A673 (cell line): ENCODE data around the gene MEOX2. TPM values are rescaled to one million over a fixed set of nuclear protein-coding genes. Genes with fewer than 3 reads are reported as not detected.

Experiments used
- Bru-seq: library from RNA; stranded (reverse); fragments of 400-500 nt; gene quantifications from one replicate; lab custom pipeline; 2021; lab: Mats Ljungman, UMichigan
- BruChase-seq, 2 experiments: library from RNA; stranded (reverse); fragments of 400-500 nt; gene quantifications; one replicate each; lab custom pipeline; 2021; lab: Mats Ljungman, UMichigan
- BruUV-seq: library from RNA; stranded (reverse); fragments of 400-500 nt; replicated peaks from 2 replicates; lab custom pipeline; 2021; lab: Mats Ljungman, UMichigan
- CTCF ChIA-PET: fragments of 300-600 bp; sonication (Branson Sonifier 250); formaldehyde crosslinking; loops from one replicate; lab custom pipeline; 2022; ENCODE audit warnings: antibody characterized with exemption; lab: Charles Lee
- POLR2A ChIA-PET: fragments of 300-600 bp; sonication (Branson Sonifier 250); formaldehyde crosslinking; loops from one replicate; lab custom pipeline; 2022; ENCODE audit warnings: antibody characterized with exemption; ENCODE audit not compliant: low non-redundant PET; lab: Charles Lee
- DNase-seq: peaks from one replicate; pipeline ENCODE4 v3.0.0-alpha.2; 2015; ENCODE audit warnings: low spot score
- H3K27ac ChIP-seq: fragments of 200-600 bp; sonication (generic); 2 replicates; pipeline ENCODE4 v1.5.1; 2016; ENCODE audit warnings: mixed run types, low read depth, mild to moderate bottlenecking, mixed read lengths, antibody characterized with exemption, low read length; ENCODE audit not compliant: poor library complexity, severe bottlenecking
- H3K27me3 ChIP-seq: fragments of 200-600 bp; sonication (generic); replicated peaks from 2 replicates; pipeline ENCODE4 v1.6.1; 2017; ENCODE audit warnings: mixed run types, low read depth, mild to moderate bottlenecking, mixed read lengths, antibody characterized with exemption, low read length; ENCODE audit not compliant: insufficient read depth, poor library complexity
- H3K36me3 ChIP-seq: fragments of 200-600 bp; sonication (generic); 2 replicates; pipeline ENCODE4 v1.6.1; 2016; ENCODE audit warnings: mixed run types, mild to moderate bottlenecking, mixed read lengths, antibody characterized with exemption, low read length; ENCODE audit not compliant: insufficient read depth, poor library complexity, severe bottlenecking
- H3K4me1 ChIP-seq: fragments of 200-600 bp; sonication (generic); 2 replicates; pipeline ENCODE4 v1.6.1; 2017; ENCODE audit warnings: mixed run types, mild to moderate bottlenecking, mixed read lengths, antibody characterized with exemption, low read length; ENCODE audit not compliant: insufficient read depth, poor library complexity, severe bottlenecking
- H3K4me3 ChIP-seq: fragments of 200-600 bp; sonication (generic); 2 replicates; pipeline ENCODE4 v1.5.1; 2016; ENCODE audit warnings: low read depth, mixed run types, mild to moderate bottlenecking, mixed read lengths, low read length; ENCODE audit not compliant: poor library complexity, severe bottlenecking
- H3K9me3 ChIP-seq: fragments of 200-600 bp; sonication (generic); 2 replicates; pipeline ENCODE4 v1.6.1; 2016; ENCODE audit warnings: mixed run types, low read depth, mild to moderate bottlenecking, mixed read lengths, antibody characterized with exemption, low read length; ENCODE audit not compliant: poor library complexity, severe bottlenecking
- EZH2 ChIP-seq: fragments of 200-600 bp; sonication (generic); IDR thresholded peaks from 2 replicates; pipeline ENCODE4 v1.6.1; 2017; ENCODE audit warnings: borderline replicate concordance, low read depth, mild to moderate bottlenecking, mixed read lengths, antibody characterized with exemption, low read length; ENCODE audit not compliant: poor library complexity, severe bottlenecking
- intact Hi-C: fragments of 100-400 bp; cut with micrococcal nuclease; formaldehyde crosslinking; loops from one replicate; pipeline ENCODE4 v1.10.0; 2022; ENCODE audit not compliant: unreplicated experiment
- long read RNA-seq: library from polyadenylated mRNA; stranded (forward); transcript quantifications from one replicate; pipeline ENCODE4 v2.0.0, GENCODE V29; 2022
- total RNA-seq: library from RNA; stranded (reverse); gene quantifications from 2 replicates; pipeline ENCODE4 v1.2.3, GENCODE V29; 2021
- TF ChIP-seq, protein P1 (sequence below): fragments of 300-800, 200-600 bp; sonication (generic); conservative IDR thresholded peaks from 2 replicates; pipeline ENCODE4 v1.5.1; 2017; ENCODE audit warnings: low read depth, mild to moderate bottlenecking, antibody characterized with exemption, low read length, moderate library complexity, mixed read lengths

MEOX2 gene
- total RNA-seq (not detected in 2 replicates), Bru-seq, nascent RNA (percentile 4 among the genes with signal in this experiment), BruChase-seq, experiment 1, labeled RNA remaining after a 2-hour chase (percentile 1 among the genes with signal in this experiment), BruChase-seq, experiment 2, labeled RNA remaining after a 6-hour chase (not detected)
- long read RNA-seq = 0 reads

DNA sequence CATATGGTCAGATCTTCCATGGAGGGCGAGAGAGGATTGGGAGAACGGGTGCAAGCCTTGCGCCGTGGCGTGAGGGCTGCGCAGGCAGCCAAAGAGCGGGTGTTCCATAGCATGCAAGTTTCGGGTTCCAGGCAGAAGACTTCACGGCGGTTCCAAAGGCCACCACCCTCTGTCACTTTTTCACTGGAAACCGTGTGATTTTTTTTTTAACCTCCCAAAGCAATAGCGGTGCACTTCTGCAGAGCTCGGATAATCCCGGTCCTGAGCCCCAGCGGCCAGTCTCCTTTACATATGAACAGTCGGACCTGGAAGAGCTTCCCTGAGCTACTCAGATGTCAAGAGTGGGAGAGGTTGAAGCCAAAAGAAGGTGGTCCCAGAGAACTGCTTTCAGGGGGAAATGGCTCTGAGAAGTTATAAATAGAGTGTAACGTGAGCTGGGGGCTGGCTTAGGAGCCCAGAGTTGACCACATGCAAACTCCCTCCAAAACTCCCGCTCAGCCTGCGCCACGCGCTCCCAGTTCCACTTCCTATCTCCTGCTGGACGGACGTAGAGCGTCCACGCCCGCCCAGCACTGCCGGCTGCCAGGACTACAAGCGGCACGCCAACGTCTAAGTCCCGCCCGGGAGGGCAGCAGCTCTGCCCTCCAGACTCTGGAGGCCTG, at the start of gene MEOX2:
TSS of gene MEOX2 (minus strand) at position 389 of the 662 bp plus-strand sequence. CDS start at position 108, 281 bp downstream.
- ChIA-PET CTCF (no interaction called here), POLR2A (no interaction called here)
- TF ChIP-seq, protein P1, sequence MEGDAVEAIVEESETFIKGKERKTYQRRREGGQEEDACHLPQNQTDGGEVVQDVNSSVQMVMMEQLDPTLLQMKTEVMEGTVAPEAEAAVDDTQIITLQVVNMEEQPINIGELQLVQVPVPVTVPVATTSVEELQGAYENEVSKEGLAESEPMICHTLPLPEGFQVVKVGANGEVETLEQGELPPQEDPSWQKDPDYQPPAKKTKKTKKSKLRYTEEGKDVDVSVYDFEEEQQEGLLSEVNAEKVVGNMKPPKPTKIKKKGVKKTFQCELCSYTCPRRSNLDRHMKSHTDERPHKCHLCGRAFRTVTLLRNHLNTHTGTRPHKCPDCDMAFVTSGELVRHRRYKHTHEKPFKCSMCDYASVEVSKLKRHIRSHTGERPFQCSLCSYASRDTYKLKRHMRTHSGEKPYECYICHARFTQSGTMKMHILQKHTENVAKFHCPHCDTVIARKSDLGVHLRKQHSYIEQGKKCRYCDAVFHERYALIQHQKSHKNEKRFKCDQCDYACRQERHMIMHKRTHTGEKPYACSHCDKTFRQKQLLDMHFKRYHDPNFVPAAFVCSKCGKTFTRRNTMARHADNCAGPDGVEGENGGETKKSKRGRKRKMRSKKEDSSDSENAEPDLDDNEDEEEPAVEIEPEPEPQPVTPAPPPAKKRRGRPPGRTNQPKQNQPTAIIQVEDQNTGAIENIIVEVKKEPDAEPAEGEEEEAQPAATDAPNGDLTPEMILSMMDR = no peak
- TF ChIP-seq EZH2 = peak; percentile 42
- peaks cover 100% of the 10 kb centered on the region for H3K27me3 ChIP-seq
- intact Hi-C loops = no loop called here
- DNase-seq = peak; percentile 7
- H3K27ac ChIP-seq = no peak within 1 kb of the TSS
- H3K36me3 ChIP-seq = no peaks in the 10 kb centered on the region
- no peaks in the 10 kb centered on the region for H3K9me3 ChIP-seq
- no TSS peak for BruUV-seq
- peak within 1 kb of the TSS; percentile 12 for H3K4me3 ChIP-seq
- peaks cover 6% of the 10 kb centered on the region for H3K4me1 ChIP-seq

- POLR2A ChIA-PET = no interaction called here
- intact Hi-C loops = loop anchor here (10.0 kb wide), 1 partner anchor 1015 kb away; no protein-coding TSS in a partner anchor
- Histone ChIP-seq H3K36me3 (no peaks in the 10 kb centered on the region), H3K4me3 (no peak overlapping the region), H3K4me1 (no peaks in the 10 kb centered on the region), H3K27me3 (peaks cover 40% of the 10 kb centered on the region), H3K27ac (no peak overlapping the region), H3K9me3 (no peaks in the 10 kb centered on the region)
- no TSS peak for BruUV-seq
- CTCF ChIA-PET = no interaction called here
- no peak for DNase-seq
- TF ChIP-seq EZH2 = no peak
- TF ChIP-seq, protein P1 = no peak
Measured at GRCh38 chr7:15729746-15730145, 43.3 kb upstream of the MEOX2 start.

DNA sequence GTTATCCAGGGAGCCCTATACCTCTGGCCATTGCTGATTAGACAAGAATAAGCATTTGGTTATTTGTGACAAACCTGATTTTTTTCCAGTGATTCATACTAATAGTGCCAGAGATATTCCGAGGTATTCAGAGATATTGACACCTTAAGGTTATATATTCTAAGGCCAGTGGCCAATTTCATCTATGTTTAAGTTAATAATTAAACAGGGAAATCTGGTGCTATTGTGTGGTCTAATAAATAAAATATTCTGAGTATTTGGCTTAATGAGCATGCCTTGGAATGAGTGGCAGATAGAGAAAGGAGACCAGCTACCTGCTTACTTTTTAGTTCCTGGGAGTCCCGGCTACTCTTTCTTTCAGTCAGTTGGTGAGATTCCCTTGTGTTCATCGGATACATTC, 38.6 kb upstream of the MEOX2 start:
- H3K36me3 ChIP-seq = no peaks in the 10 kb centered on the region
- BruUV-seq = no TSS peak

More for the DNA sequence above, 38.6 kb upstream of the MEOX2 start:
- Histone ChIP-seq H3K4me1 (no peaks in the 10 kb centered on the region), H3K27me3 (peaks cover 24% of the 10 kb centered on the region), H3K27ac (no peak overlapping the region), H3K4me3 (no peak overlapping the region), H3K9me3 (no peaks in the 10 kb centered on the region)
- intact Hi-C loops = loop anchor here (10.0 kb wide), 1 partner anchor 1010 kb away; no protein-coding TSS in a partner anchor
- CTCF ChIA-PET = no interaction called here
- POLR2A ChIA-PET = no interaction called here
- no peak for DNase-seq
- TF ChIP-seq EZH2 = no peak
- TF ChIP-seq, protein P1 = no peak
